GM19324 (cell line): ENCODE measurements around the gene CAMTA1.
A peak's percentile ranks its signal among the peaks of the same experiment; 100 is the strongest.
"Not testable (repeated sequence)": the region's sequence is repeated elsewhere in the genome, so short reads cannot be mapped to it uniquely, and the experiment has no call there.

Experiments used
- ATAC-seq: cut with Tn5 transposase; IDR thresholded peaks from one replicate; pipeline ENCODE4 v1.9.1; 2021; ENCODE audit warnings: mild to moderate bottlenecking, moderate library complexity; ENCODE audit not compliant: unreplicated experiment, low FRiP score

The CAMTA1 gene

GRCh38 chr1:6803357-6803756, 18.1 kb downstream of the CAMTA1 start:
- ATAC-seq = no peak

GRCh38 chr1:6805004-6805416, 19.8 kb downstream of the CAMTA1 start:
- no peak for ATAC-seq

GRCh38 chr1:6807782-6808181, 22.5 kb downstream of the CAMTA1 start:
- ATAC-seq = no peak

GRCh38 chr1:6809461-6809860, 24.2 kb downstream of the CAMTA1 start:
- ATAC-seq = no peak

GRCh38 chr1:6810146-6810734, 25.0 kb downstream of the CAMTA1 start:
- not testable (repeated sequence) for ATAC-seq

GRCh38 chr1:6811583-6811982, 26.3 kb downstream of the CAMTA1 start:
- ATAC-seq = no peak

- ATAC-seq = no peak
These were observed 27.9 kb downstream of the CAMTA1 start for GRCh38 chr1:6813165-6813564.

- ATAC-seq = no peak
These were observed 30.5 kb downstream of the CAMTA1 start for GRCh38 chr1:6815726-6816125.

GRCh38 chr1:6819246-6820040, 34.2 kb downstream of the CAMTA1 start:
- ATAC-seq = no peak

GRCh38 chr1:6820899-6821298, 35.6 kb downstream of the CAMTA1 start:
- no peak for ATAC-seq

GRCh38 chr1:6822530-6823359, 37.5 kb downstream of the CAMTA1 start:
- ATAC-seq = peak; percentile 71

- ATAC-seq = no peak
These were observed 38.5 kb downstream of the CAMTA1 start for GRCh38 chr1:6823793-6824192.

GRCh38 chr1:6824665-6825368, 39.6 kb downstream of the CAMTA1 start:
- no peak for ATAC-seq

GRCh38 chr1:6825828-6826227, 40.6 kb downstream of the CAMTA1 start:
- no peak for ATAC-seq

- no peak for ATAC-seq
These were observed 41.8 kb downstream of the CAMTA1 start for GRCh38 chr1:6827079-6827478.

- ATAC-seq = no peak
These were observed 42.4 kb downstream of the CAMTA1 start for GRCh38 chr1:6827630-6828165.

- no peak for ATAC-seq
These were observed 46.1 kb downstream of the CAMTA1 start for GRCh38 chr1:6831366-6831765.

- ATAC-seq = not testable (repeated sequence)
These were observed 46.8 kb downstream of the CAMTA1 start for GRCh38 chr1:6832006-6832405.

- no peak for ATAC-seq
These were observed 47.4 kb downstream of the CAMTA1 start for GRCh38 chr1:6832531-6833188.

GRCh38 chr1:6833804-6834203, 48.5 kb downstream of the CAMTA1 start:
- ATAC-seq = no peak
